Esophagus muscularis mucosa (tissue), 3 donors: ENCODE data around the gene CTIF.

Source experiments
- CTCF ChIP-seq, 3 experiments: fragments of 200-600 bp in 2 of 3; fragments of 450-650 bp in 1 of 3; sonication (generic) in 2 of 3; IDR thresholded peaks; one replicate each; pipeline ENCODE4 v1.5.1; 2017 to 2019; ENCODE audit warnings: antibody characterized with exemption in 3 of 3, mild to moderate bottlenecking in 2 of 3, moderate library complexity in 1 of 3
- POLR2AphosphoS5 ChIP-seq, 2 donors: sonication (generic); formaldehyde crosslinking; IDR thresholded peaks; one replicate each; pipeline ENCODE4 v1.6.1; 2017; ENCODE audit warnings: antibody characterized with exemption in 2 of 2

GRCh38 chr18:48909721-48910120, 370.9 kb downstream of the CTIF start:
- TF ChIP-seq POLR2AphosphoS5 (IDR thresholded peaks at IDR 0.05): no peak
- no peak for TF ChIP-seq CTCF (IDR thresholded peaks at IDR 0.05)
